B cell (primary cell): ENCODE data around the gene GATA5. TPM values are rescaled to one million over a fixed set of nuclear protein-coding genes. Genes with fewer than 3 reads are reported as not detected.
A peak's percentile ranks its signal among the peaks of the same experiment; 100 is the strongest.

Source experiments
- ATAC-seq: fragments of 200-7000 bp; cut with Tn5 transposase; one replicate; pipeline ENCODE4 v1.10.0; 2021; ENCODE audit warnings: low read depth, mild to moderate bottlenecking, moderate number of reproducible peaks, moderate library complexity
- CTCF ChIA-PET: fragments of 350-600 bp; sonication (Branson Sonifier 250); formaldehyde crosslinking; loops from one replicate; lab custom pipeline; 2021; ENCODE audit warnings: antibody characterized with exemption, inconsistent platforms; lab: Charles Lee
- POLR2A ChIA-PET: fragments of 350-600 bp; sonication (Branson Sonifier 250); formaldehyde crosslinking; loops from one replicate; lab custom pipeline; 2021; ENCODE audit warnings: antibody characterized with exemption; lab: Charles Lee
- DNase-seq: peaks from one replicate; pipeline ENCODE4 v3.0.0; 2013
- H2AFZ ChIP-seq: 2 replicates; pipeline ENCODE4 v1.6.1; 2012; ENCODE audit warnings: mild to moderate bottlenecking, low read depth, low read length; ENCODE audit not compliant: insufficient read depth, poor library complexity, severe bottlenecking
- H3K27ac ChIP-seq, 2 donors: 1 replicate in 1 of 2; 2 replicates in 1 of 2; pipeline ENCODE4 v1.5.1; 2012 to 2013; ENCODE audit warnings: low read length in 2 of 2, mild to moderate bottlenecking in 2 of 2, moderate library complexity in 1 of 2
- H3K27me3 ChIP-seq, 4 experiments: fragments of 200-600 bp in 1 of 4; sonication (generic) in 1 of 4; replicated peaks in 1 of 4; 1 replicate in 2 of 4; 2 replicates in 2 of 4; pipeline versions ENCODE4 v1.6.1 to v1.7.0; 2013 to 2016; ENCODE audit warnings: low read length in 3 of 4, mild to moderate bottlenecking in 2 of 4, mixed read lengths in 1 of 4, moderate library complexity in 1 of 4; ENCODE audit not compliant: insufficient read depth in 4 of 4, control insufficient read depth in 3 of 4; ENCODE audit errors: control extremely low read depth in 1 of 4
- H3K36me3 ChIP-seq, 2 experiments: replicated peaks in 1 of 2; 1 replicate in 1 of 2; 2 replicates in 1 of 2; pipeline versions ENCODE4 v1.6.1 to v1.7.1; 2013; ENCODE audit warnings: low read length in 1 of 2; ENCODE audit not compliant: insufficient read depth in 2 of 2, control insufficient read depth in 1 of 2; ENCODE audit errors: control extremely low read depth in 1 of 2, extremely low read depth in 1 of 2
- H3K4me1 ChIP-seq, 2 donors: fragments of 200-600 bp in 1 of 2; sonication (generic) in 1 of 2; 1 replicate in 1 of 2; 2 replicates in 1 of 2; pipeline versions ENCODE4 v1.5.1 to v1.6.1; 2013 to 2017; ENCODE audit warnings: low read length in 2 of 2; ENCODE audit not compliant: control insufficient read depth in 2 of 2, insufficient read depth in 2 of 2
- H3K4me2 ChIP-seq: replicated peaks from 2 replicates; pipeline ENCODE3; 2012; ENCODE audit warnings: mild to moderate bottlenecking, low read depth, low read length; ENCODE audit not compliant: poor library complexity, severe bottlenecking
- H3K4me3 ChIP-seq, 5 experiments: fragments of 200-600 bp in 1 of 5; sonication (generic) in 1 of 5; 1 replicate in 3 of 5; 2 replicates in 2 of 5; pipeline versions ENCODE4 v1.5.1 to v1.7.0; 2011 to 2016; ENCODE audit warnings: low read length in 4 of 5, mild to moderate bottlenecking in 4 of 5, low read depth in 2 of 5, control low read depth in 1 of 5, moderate library complexity in 1 of 5; ENCODE audit not compliant: insufficient read depth in 1 of 5; ENCODE audit errors: control extremely low read depth in 1 of 5, extremely low read depth in 1 of 5
- H3K79me2 ChIP-seq: fragments of 200-600 bp; sonication (generic); one replicate; pipeline ENCODE4 v1.6.0; 2016; ENCODE audit warnings: low read length; ENCODE audit not compliant: control insufficient read depth, insufficient read depth
- H3K9ac ChIP-seq: fragments of 200-600 bp; sonication (generic); 2 replicates; pipeline ENCODE4 v1.6.1; 2017; ENCODE audit warnings: mild to moderate bottlenecking, low read length, moderate library complexity
- H3K9me3 ChIP-seq, 3 donors: one replicate each; pipeline versions ENCODE4 v1.6.1 to v1.7.1; 2013; ENCODE audit warnings: low read length in 2 of 3; ENCODE audit not compliant: control insufficient read depth in 2 of 3, insufficient read depth in 1 of 3; ENCODE audit errors: control extremely low read depth in 1 of 3
- H4K20me1 ChIP-seq: 2 replicates; pipeline ENCODE4 v1.6.0; 2012; ENCODE audit warnings: mild to moderate bottlenecking, low read length; ENCODE audit not compliant: insufficient read depth, control insufficient read depth, poor library complexity, severe bottlenecking
- H3K27ac Mint-ChIP-seq: one replicate; pipeline ENCODE4 v1.8.0; 2021; ENCODE audit warnings: mixed read lengths
- H3K27me3 Mint-ChIP-seq: one replicate; pipeline ENCODE4 v1.8.0; 2021; ENCODE audit warnings: mixed read lengths
- H3K4me1 Mint-ChIP-seq: one replicate; pipeline ENCODE4 v1.8.0; 2021; ENCODE audit warnings: mixed read lengths
- H3K4me3 Mint-ChIP-seq: one replicate; pipeline ENCODE4 v1.8.0; 2021; ENCODE audit warnings: mixed read lengths
- H3K9me3 Mint-ChIP-seq: one replicate; pipeline ENCODE4 v1.8.0; 2022; ENCODE audit warnings: mixed read lengths; ENCODE audit not compliant: insufficient read depth
- EZH2 ChIP-seq: IDR thresholded peaks from 2 replicates; pipeline ENCODE4 v1.6.1; 2012; ENCODE audit warnings: borderline replicate concordance, low read depth, mild to moderate bottlenecking, moderate library complexity, low read length; ENCODE audit not compliant: insufficient read depth, poor library complexity, severe bottlenecking
- WGBS: methylation state at CpG from one replicate; pipeline ENCODE4 v1.1.5; 2013; ENCODE audit warnings: missing lambda C conversion rate; ENCODE audit not compliant: insufficient coverage; 5-methylcytosine and 5-hydroxymethylcytosine counted together
- intact Hi-C: fragments of 100-400 bp; cut with micrococcal nuclease; formaldehyde crosslinking; loops from one replicate; pipeline ENCODE4 v1.10.0; 2022
- polyA plus RNA-seq: library from polyadenylated mRNA; depleted of rRNA; stranded (reverse); fragments of >200 nt; gene quantifications from 2 replicates; pipeline ENCODE4 v1.2.3, GENCODE V29; 2012
- total RNA-seq, 2 donors: library from RNA; stranded (reverse); fragments of 120-200 nt in 1 of 2; gene quantifications; 1 replicate in 1 of 2; 2 replicates in 1 of 2; pipeline versions ENCODE4 v1.2.3 to v1.2.4, GENCODE V29; 2013 to 2022
- TF ChIP-seq, protein P1 (sequence below): fragments of 200-600 bp; IDR thresholded peaks from one replicate; pipeline ENCODE4 v1.8.0; 2022; ENCODE audit warnings: antibody characterized with exemption, mild to moderate bottlenecking

Gene GATA5
- total and polyA plus RNA-seq, 2 donors (not counting 1 experiment from before 2014, with no cell fraction given), result not detected

DNA sequence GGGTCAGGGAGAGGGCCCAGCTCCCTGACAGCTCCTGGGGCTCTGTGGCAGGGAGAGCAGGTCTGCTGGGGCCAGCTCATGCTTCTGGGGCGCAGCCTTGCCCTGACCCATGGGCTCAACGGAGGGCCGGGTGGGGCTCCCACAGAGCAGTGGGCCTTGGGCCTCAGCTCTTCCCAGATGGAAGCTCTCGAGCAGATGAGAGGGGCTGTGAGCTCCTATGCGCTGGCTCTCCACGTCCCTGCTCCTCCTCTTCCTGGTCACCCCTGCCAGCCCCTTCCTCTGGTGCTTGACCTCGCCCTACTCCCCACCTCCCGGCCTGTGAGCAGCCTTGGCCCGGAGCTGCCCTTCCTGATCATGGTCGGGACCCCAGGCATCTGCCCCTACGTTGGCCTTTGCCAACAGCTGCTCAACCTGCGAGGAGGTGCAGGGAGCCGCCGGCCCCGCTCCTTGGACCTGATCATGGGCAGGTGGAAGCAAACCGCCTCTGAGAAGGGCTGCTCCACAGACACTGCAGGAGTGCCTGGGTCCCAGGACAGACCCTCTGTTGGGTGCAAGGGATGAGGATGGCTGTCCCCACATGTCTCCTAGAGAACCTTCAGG is 26.8 kb upstream of the GATA5 start:
- Histone ChIP-seq H3K4me3 (no peak overlapping the region), H3K27me3 (no peaks in the 10 kb centered on the region), H2AFZ (no peak overlapping the region), H3K36me3 (no peaks in the 10 kb centered on the region), H3K9me3 (peaks cover 0 to 4% (median 0%) of the 10 kb centered on the region in 3 donors), H3K27ac (peak overlapping the region in 1 of 2 donors; percentile 59), H3K79me2 (no peaks in the 10 kb centered on the region), H3K9ac (no peak overlapping the region), H4K20me1 (no peaks in the 10 kb centered on the region), H3K4me2 (peak overlapping the region; percentile 28), H3K4me1 (peaks cover 13 to 24% of the 10 kb centered on the region in 2 donors)
- ATAC-seq (no peak), DNase-seq (no peak)
- no peaks in the 10 kb centered on the region for H3K27me3 Mint-ChIP-seq
- H3K4me1 Mint-ChIP-seq, result peaks cover 31% of the 10 kb centered on the region
- ChIA-PET POLR2A (no interaction called here), CTCF (interaction anchor here (0.9 to 3.2 kb wide), 6 partner anchors 115 to 306 kb away, joined by 3 to 29 read pairs (median 6); no protein-coding TSS in a partner anchor)
- H3K4me3 Mint-ChIP-seq, result no peak overlapping the region
- H3K27ac Mint-ChIP-seq, result peak overlapping the region; percentile 85
- TF ChIP-seq, protein P1, sequence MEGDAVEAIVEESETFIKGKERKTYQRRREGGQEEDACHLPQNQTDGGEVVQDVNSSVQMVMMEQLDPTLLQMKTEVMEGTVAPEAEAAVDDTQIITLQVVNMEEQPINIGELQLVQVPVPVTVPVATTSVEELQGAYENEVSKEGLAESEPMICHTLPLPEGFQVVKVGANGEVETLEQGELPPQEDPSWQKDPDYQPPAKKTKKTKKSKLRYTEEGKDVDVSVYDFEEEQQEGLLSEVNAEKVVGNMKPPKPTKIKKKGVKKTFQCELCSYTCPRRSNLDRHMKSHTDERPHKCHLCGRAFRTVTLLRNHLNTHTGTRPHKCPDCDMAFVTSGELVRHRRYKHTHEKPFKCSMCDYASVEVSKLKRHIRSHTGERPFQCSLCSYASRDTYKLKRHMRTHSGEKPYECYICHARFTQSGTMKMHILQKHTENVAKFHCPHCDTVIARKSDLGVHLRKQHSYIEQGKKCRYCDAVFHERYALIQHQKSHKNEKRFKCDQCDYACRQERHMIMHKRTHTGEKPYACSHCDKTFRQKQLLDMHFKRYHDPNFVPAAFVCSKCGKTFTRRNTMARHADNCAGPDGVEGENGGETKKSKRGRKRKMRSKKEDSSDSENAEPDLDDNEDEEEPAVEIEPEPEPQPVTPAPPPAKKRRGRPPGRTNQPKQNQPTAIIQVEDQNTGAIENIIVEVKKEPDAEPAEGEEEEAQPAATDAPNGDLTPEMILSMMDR, result no peak
- no peak for TF ChIP-seq EZH2
- intact Hi-C loops, result loop anchor here (5.0 kb wide), 2 partner anchors 100 to 200 kb away; partner anchors contain the start of gene ADRM1
- 92% methylated on average over 16 of the region's 16 CpGs for WGBS
- peaks cover 4% of the 10 kb centered on the region for H3K9me3 Mint-ChIP-seq
